ENCODE results near the gene NID1.

Gene NID1

DNA sequence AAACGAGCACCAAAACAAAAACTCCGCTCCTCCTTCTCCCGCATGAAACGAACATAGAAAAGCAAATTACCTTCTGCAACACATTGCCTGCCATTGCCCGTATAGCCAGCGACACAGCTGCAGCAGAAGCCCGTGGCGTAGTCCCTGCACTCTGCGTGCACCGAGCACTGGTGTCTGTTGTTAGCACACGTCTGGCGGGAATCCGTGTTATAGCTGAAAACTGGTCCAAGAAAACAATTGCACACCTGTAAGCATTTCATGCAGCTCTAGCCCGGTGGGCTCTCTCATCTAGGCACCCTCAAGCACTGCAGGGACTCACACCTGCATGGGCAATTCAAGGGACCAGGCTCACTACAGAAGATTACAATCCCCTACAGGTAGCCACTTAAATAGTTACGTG is 26.9 kb downstream of the NID1 start:
- DNase-seq (ENCODE audit: insufficient read length, low spot score) (no peak), FAIRE-seq (no peak)
- TF ChIP-seq POLR2A (IDR thresholded peaks at IDR 0.05; ENCODE audit: low read depth, low read length): no peak
- no peak for TF ChIP-seq POU2F2 (IDR thresholded peaks at IDR 0.05; ENCODE audit: low read depth, low read length)
- TF ChIP-seq POLR2AphosphoS5 (IDR thresholded peaks at IDR 0.05; ENCODE audit: low read depth, low read length): no peak
- TF ChIP-seq SPI1 (IDR thresholded peaks at IDR 0.05; ENCODE audit: low read depth, low read length): no peak
- TF ChIP-seq TAF1 (IDR thresholded peaks at IDR 0.05; ENCODE audit: low read depth, low read length): no peak
- TF ChIP-seq PAX5 (IDR thresholded peaks at IDR 0.05; ENCODE audit: insufficient read depth, low read length, severe bottlenecking): no peak

DNA sequence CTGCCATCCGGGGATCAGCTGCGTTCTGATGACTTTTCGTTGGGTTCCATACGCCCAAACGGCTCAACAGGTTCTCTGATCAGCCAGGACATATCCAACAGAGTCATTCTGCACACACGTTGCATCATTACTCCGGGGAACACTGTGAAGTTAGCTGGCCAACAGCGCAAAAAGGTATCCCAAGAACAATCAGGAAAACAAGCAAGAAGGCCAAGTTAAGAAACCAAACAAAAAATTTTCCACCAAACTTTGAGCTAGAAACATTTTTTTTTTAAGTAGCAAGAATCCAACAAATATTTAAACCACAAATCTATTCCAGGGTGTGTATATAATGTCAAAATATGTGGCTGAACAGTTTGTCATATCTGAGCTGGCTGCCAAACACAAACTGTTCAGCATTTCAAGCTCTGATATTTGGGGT is 29.2 kb downstream of the NID1 start:
- no peak for TF ChIP-seq TAF1 (IDR thresholded peaks at IDR 0.05; ENCODE audit: low read depth, low read length)
- DNase-seq (ENCODE audit: insufficient read length, low spot score): no peak
- FAIRE-seq: no peak

GRCh38 chr1:236033336-236033735 is 31.6 kb downstream of the NID1 start:
- DNase-seq (ENCODE audit: insufficient read length, low spot score) (no peak), FAIRE-seq (no peak)
- TF ChIP-seq POLR2AphosphoS5 (IDR thresholded peaks at IDR 0.05; ENCODE audit: low read depth, low read length) (no peak), POU2F2 (IDR thresholded peaks at IDR 0.05; ENCODE audit: low read depth, low read length) (no peak), POLR2A (IDR thresholded peaks at IDR 0.05; ENCODE audit: low read depth, low read length) (no peak), SPI1 (IDR thresholded peaks at IDR 0.05; ENCODE audit: low read depth, low read length) (no peak), PAX5 (IDR thresholded peaks at IDR 0.05; ENCODE audit: insufficient read depth, low read length, severe bottlenecking) (no peak), TAF1 (IDR thresholded peaks at IDR 0.05; ENCODE audit: low read depth, low read length) (no peak)

GRCh38 chr1:236030534-236030933 is 34.4 kb downstream of the NID1 start:
- TF ChIP-seq PAX5 (IDR thresholded peaks at IDR 0.05; ENCODE audit: insufficient read depth, low read length, severe bottlenecking) (no peak), TAF1 (IDR thresholded peaks at IDR 0.05; ENCODE audit: low read depth, low read length) (no peak), POU2F2 (IDR thresholded peaks at IDR 0.05; ENCODE audit: low read depth, low read length) (no peak), POLR2A (IDR thresholded peaks at IDR 0.05; ENCODE audit: low read depth, low read length) (no peak), SPI1 (IDR thresholded peaks at IDR 0.05; ENCODE audit: low read depth, low read length) (no peak), POLR2AphosphoS5 (IDR thresholded peaks at IDR 0.05; ENCODE audit: low read depth, low read length) (no peak)
- FAIRE-seq: no peak
- no peak for DNase-seq (ENCODE audit: insufficient read length, low spot score)

DNA sequence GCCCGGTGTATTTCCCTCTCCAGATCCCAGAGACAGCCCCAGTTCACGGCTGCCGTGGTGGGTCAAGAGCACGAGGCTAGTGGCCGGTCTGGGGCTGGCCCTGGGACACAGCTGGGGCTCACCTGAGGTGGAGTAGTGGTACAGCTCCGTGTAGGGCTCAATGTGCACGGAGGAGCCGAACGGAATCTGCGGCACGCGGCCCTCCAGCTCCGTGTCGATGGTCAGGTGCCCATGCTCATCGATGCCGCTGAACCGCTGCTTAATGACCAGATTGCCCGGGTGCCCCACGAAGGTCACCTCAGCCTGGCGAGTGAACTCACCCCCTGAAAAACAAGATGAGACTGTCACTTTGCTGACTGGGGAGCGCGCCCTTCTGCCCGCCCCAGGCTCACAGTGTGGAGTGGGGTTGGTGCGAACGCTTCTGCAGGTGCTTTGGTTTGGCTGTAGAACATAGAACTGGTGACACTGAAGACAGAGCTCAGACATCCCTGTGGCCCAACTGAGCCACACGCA is 35.4 kb downstream of the NID1 start:
- no peak for DNase-seq (ENCODE audit: insufficient read length, low spot score)
- no peak for FAIRE-seq
- TF ChIP-seq PAX5 (IDR thresholded peaks at IDR 0.05; ENCODE audit: insufficient read depth, low read length, severe bottlenecking) (no peak), POLR2AphosphoS5 (IDR thresholded peaks at IDR 0.05; ENCODE audit: low read depth, low read length) (no peak), POLR2A (IDR thresholded peaks at IDR 0.05; ENCODE audit: low read depth, low read length) (no peak), SPI1 (IDR thresholded peaks at IDR 0.05; ENCODE audit: low read depth, low read length) (no peak), TAF1 (IDR thresholded peaks at IDR 0.05; ENCODE audit: low read depth, low read length) (no peak), POU2F2 (IDR thresholded peaks at IDR 0.05; ENCODE audit: low read depth, low read length) (no peak)

DNA sequence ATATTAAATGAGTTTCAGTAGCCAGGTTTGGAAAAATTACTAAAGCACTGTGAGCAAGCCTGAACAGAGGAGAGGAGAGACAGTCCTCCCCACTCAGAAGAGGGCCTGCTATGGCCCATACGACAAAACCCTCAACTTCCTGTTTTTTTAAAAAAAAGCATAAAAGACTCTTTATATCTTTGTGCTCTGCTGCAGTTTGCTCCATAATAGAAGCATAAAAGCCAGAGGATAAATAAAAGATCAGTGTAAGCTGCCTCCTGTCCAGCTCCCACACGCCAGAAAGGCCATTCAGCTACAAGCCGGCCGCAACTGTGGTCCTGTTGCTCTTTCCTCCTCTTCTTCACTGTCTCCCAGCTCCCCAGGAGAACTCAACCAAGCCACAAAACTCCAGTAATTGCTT is 37.8 kb downstream of the NID1 start:
- DNase-seq (ENCODE audit: insufficient read length, low spot score) (no peak), FAIRE-seq (no peak)
- TF ChIP-seq POU2F2 (IDR thresholded peaks at IDR 0.05; ENCODE audit: low read depth, low read length) (no peak), POLR2AphosphoS5 (IDR thresholded peaks at IDR 0.05; ENCODE audit: low read depth, low read length) (no peak), TAF1 (IDR thresholded peaks at IDR 0.05; ENCODE audit: low read depth, low read length) (no peak), SPI1 (IDR thresholded peaks at IDR 0.05; ENCODE audit: low read depth, low read length) (no peak), POLR2A (IDR thresholded peaks at IDR 0.05; ENCODE audit: low read depth, low read length) (no peak), PAX5 (IDR thresholded peaks at IDR 0.05; ENCODE audit: insufficient read depth, low read length, severe bottlenecking) (no peak)

DNA sequence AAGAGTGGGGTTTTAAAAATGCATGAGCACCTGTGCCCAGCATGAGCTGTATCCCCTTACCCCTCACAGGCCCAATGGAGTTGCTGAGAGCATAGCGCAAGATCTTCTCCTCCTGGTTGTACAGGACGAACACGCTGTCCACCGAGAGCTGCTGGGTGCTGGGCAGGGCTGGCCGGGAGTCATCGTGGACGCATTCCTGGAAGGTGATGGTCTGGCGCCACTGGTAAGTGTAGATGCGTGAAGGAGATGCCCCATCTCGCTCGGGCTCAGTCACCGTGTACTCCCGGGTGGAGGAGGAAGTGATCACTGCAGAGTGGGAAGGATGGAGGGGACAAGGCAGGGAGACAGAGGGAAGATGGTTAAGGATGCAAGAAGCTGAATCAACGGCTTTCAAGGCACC is 39.1 kb downstream of the NID1 start:
- no peak for DNase-seq (ENCODE audit: insufficient read length, low spot score)
- FAIRE-seq: no peak
- TF ChIP-seq TAF1 (IDR thresholded peaks at IDR 0.05; ENCODE audit: low read depth, low read length) (no peak), POLR2AphosphoS5 (IDR thresholded peaks at IDR 0.05; ENCODE audit: low read depth, low read length) (no peak), SPI1 (IDR thresholded peaks at IDR 0.05; ENCODE audit: low read depth, low read length) (no peak), POU2F2 (IDR thresholded peaks at IDR 0.05; ENCODE audit: low read depth, low read length) (no peak), PAX5 (IDR thresholded peaks at IDR 0.05; ENCODE audit: insufficient read depth, low read length, severe bottlenecking) (no peak), POLR2A (IDR thresholded peaks at IDR 0.05; ENCODE audit: low read depth, low read length) (no peak)

DNA sequence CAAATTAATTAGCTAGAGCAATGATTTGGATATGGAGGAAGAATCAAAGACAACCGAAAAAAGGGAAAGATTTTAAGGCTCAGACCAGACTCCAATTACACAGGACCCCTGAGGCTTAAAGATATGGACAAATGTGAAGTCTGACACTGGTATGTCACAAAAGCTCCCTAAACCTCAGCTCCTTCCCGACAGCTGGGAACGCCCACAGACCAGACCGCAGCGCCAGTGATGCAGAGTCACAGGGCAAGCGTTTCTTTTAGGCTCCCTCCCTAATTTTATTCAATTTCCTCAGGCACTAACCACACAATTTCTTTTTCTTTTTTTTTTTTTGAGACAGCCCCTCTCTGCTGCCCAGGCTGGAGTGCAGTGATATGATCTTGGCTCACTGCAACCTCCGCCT is 40.2 kb downstream of the NID1 start:
- no peak for DNase-seq (ENCODE audit: insufficient read length, low spot score)
- no peak for FAIRE-seq
- no peak for TF ChIP-seq POLR2A (IDR thresholded peaks at IDR 0.05; ENCODE audit: low read depth, low read length)
- no peak for TF ChIP-seq TAF1 (IDR thresholded peaks at IDR 0.05; ENCODE audit: low read depth, low read length)
- no peak for TF ChIP-seq PAX5 (IDR thresholded peaks at IDR 0.05; ENCODE audit: insufficient read depth, low read length, severe bottlenecking)

GRCh38 chr1:236023926-236024565 is 40.8 kb downstream of the NID1 start:
- no peak for DNase-seq (ENCODE audit: insufficient read length, low spot score)
- no peak for FAIRE-seq
- no peak for TF ChIP-seq SPI1 (IDR thresholded peaks at IDR 0.05; ENCODE audit: low read depth, low read length)
- TF ChIP-seq PAX5 (IDR thresholded peaks at IDR 0.05; ENCODE audit: insufficient read depth, low read length, severe bottlenecking): no peak
- TF ChIP-seq POLR2AphosphoS5 (IDR thresholded peaks at IDR 0.05; ENCODE audit: low read depth, low read length): no peak
- TF ChIP-seq TAF1 (IDR thresholded peaks at IDR 0.05; ENCODE audit: low read depth, low read length): no peak
- no peak for TF ChIP-seq POU2F2 (IDR thresholded peaks at IDR 0.05; ENCODE audit: low read depth, low read length)
- TF ChIP-seq POLR2A (IDR thresholded peaks at IDR 0.05; ENCODE audit: low read depth, low read length): no peak
